Measurements from ENCODE around the gene MBD3L1.
A peak's percentile ranks its signal among the peaks of the same experiment; 100 is the strongest.

The MBD3L1 gene

DNA sequence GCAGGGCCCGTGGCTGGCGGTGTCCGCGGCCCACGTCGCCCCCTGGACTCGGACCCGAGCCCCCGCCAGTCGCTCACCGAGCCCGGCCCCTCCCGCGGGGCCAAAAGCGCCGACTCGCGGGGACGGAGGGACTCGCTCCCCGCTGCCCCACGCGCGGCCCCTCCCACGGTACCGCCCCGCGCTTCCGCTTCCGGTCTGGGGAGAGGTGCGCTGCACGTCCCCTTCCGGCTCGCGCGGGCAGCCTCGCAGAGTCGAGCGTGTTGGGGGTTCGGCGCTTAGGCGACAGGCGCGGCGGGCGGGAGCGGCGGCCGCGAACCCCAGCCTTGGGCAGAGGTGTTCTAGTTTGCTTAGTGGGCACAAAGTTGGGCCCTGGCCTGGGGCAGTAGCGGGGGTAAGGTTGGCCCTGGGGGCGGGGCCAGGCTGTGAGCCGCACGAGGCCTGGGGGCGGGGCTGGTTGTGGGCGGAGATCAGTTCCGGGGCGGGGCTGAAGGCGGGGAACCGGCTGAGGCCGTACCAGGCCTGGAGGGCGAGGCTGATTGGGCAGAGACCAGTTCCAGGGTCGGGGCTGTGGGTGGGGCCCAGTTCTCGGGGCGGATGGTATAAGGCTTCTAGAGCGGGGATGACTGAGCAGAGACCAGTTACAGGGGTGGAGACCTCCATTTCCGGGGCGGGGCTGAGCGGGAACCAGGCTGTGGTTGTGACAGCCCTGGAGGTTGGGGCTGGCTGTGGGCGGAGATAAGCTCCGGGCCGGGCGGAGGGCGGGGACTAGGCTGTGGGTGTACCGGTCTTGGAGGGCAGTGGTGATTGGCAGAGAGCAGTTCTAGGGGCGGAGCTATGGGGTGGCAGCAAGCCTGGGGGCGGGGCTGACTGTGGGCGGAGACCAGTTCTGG, at the start of gene MBD3L1, which contains the start of gene ZNF558:
Gene MBD3L1 (plus strand): TSS at position 246 of the 890 bp plus-strand sequence. CDS start 10,302 bp downstream, outside the sequence.
Gene ZNF558 (minus strand): TSS at position 173 of the 890 bp plus-strand sequence. CDS start 9,645 bp downstream, outside the sequence.
- DNase-seq = peak; percentile 98

DNA sequence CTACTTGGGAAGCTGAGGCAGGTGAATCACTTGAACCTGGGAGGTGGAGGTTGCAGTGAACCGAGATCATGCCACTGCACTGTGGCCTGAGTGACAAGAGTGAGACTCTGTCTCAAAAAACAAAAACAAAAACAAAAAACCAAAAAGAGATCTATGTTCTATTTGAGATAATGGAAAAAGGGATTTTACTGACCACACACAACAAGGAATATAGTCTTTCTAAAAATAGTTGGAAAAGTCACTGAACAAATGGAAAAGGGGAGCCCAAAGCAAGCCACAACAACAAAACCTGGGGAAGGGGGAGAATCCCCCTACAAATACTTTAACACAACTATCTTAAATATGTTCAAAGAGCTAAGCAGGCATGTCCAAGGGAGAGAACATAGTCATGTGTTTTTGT, 37.4 kb upstream of the MBD3L1 start:
- DNase-seq = no peak

DNA sequence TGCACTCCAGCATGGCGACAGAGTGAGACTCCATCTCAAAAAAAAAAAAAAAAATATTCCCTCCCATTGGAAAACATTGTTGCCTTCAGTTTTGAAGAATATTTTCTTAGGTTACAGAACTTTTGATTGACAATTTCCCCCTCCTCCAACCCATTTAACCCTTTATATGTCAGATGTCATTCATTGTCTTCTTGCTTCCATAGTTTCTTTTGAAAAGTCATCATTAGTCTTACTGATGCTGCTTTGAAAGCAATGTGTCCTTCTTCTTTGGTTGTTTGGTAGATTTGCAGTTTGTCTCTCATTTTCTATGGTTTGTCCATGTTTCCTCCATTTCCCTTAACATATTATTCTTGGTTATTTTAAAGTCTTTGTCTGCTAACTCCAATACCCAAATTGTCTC, 25.5 kb upstream of the MBD3L1 start:
- DNase-seq = no peak

DNA sequence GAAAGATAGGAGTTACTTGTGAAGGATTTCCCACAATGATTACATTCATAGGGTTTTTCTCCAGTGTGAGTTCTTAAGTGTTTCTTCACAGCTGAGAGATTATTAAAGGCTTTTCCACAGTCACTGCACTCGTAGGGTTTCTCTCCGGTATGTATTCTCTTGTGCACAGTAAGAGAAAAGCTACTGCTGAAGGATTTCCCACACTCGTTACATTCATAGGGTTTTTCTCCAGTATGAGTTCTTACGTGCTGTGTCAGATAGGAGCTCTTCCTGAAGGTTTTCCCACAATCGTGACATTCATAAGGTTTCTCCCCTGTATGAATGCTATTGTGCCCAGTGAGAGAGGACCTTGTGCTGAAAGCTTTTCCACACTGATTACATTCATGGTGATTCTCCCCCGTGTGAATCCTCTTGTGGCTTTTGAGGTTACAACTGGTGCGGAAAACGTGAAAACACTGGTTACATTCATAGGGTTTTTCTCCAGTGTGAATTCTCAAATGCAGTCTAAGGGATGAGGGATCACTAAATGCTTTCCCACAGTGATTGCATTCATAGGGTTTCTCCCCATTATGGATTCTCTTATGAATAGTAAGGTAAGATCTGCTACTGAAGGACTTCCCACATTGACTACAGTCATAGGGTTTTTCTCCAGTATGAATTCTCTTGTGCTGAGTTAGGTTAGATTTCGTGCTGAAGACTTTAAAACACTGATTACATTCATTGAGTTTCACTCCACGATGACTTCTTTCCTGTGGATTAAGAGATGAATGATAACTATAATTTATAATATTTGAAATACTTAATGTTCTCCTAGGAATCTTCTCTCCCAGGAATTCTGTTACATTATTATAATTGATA, 20.6 kb upstream of the MBD3L1 start:
- DNase-seq = no peak

DNA sequence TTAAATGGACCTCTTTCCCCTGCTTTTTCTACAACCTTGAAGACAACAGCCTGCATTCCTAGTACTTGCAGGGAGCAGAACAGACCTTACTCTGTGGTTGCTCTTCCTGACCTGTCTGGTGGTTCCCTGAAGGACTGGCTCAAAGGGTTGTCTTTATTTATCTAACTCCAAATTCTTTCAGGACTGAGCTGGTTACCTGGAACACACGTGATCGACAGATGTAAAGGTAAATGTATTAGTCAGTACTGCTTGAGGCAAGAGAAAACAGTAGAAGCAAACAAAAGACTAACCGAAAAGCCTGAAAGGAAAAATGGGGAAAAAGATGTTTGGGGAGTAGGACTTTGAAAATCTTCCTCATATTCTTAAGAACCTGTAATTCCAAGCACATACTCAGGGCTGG, 18.0 kb upstream of the MBD3L1 start:
- DNase-seq = no peak

DNA sequence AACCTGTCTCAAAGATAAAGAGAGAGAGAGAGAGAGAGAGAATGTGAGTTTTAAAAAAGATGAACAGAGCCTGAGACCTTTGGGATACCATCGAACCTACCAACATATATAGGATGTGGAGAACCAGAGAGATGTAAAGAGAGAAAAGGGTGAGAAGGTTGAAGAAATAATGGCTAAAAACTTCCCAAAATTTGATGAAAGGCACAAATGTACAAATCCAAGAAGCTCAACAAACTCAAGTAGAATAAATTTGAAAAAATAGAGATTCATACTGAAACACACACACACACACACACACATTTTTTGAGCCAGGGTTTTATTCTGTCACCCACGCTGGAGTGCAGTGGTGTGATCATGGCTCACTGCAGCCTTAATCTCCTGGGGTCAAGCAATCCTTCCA, 16.4 kb upstream of the MBD3L1 start:
- DNase-seq = no peak

DNA sequence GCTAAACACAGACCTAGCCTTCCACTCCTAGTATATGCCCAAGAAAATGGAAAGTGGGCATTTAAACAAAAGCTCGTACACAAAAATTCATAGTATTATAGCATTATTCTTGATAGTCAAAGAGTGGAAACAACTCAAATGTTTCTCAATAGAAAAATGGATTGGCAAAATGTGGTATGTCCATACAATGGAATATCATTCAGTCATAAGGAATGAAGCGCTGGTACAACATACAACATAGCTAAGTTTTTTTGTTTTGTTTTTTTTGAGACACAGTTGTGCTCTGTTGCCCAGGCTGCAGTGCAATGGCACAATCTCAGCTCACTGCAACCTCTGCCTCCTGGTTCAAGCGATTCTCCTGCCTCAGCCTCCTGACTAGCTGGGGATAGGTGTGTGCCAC, 11.9 kb upstream of the MBD3L1 start:
- no peak for DNase-seq

DNA sequence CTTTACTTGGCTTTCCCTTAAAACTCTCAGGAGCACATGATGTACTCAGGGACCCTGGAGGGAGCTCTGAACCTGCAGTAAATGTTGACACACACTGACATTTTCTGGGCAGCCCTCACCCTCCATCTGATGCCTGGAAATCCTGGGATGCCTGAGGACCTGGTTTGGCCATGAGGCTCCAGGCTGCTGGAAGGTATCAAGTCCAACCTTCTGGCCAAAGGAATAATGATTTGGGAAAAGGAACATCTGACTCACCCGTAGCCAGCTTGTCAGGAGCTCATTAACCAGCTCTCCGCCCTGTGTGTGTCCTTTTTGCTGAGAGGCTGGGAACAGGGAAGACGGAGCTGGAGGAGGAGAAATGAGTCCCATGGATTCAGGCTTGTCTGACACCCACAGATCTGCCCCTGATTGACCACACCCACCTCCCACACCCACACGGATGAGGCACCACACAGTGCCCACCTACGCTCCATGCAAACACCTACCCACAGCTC, 10.4 kb upstream of the MBD3L1 start:
- no peak for DNase-seq

DNA sequence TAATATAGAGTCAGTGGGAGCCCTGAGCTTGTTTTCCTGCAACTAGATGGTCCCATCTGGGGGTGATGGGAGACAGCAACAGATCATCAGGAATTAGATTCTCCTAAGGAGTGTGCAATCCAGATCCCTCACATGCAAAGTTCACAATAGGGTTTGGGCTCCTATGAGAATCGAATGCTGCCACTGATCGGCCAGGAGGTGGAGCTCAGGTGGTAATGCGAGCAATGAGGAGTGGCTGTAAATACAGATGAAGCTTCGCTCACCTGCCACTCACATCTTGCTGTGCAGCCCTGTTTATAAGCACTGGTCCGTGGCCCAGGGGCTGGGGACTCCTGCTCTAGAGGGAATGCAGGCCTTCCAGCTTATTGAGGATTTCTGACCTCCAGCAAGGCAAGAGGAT, 5.8 kb upstream of the MBD3L1 start:
- DNase-seq = peak; percentile 1

DNA sequence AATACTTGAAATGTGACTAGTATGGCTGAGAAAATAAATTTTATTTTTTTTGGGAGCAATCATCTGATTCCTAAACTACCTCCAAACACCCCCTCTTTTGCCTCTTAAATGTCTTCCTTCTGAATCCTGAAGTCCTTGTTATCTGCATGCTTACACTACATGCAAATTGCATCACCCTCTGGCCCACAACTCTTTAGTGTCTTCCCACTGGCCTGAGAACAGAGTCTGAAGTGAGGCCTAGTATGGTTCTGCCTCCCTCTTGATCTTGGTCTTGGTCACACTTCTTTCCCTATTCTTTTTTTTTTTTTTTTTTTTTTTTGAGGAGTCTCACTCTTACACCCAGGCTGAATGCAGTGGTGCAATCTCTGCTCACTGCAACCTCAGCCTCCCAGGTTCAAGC, 4.9 kb upstream of the MBD3L1 start:
- DNase-seq = no peak

DNA sequence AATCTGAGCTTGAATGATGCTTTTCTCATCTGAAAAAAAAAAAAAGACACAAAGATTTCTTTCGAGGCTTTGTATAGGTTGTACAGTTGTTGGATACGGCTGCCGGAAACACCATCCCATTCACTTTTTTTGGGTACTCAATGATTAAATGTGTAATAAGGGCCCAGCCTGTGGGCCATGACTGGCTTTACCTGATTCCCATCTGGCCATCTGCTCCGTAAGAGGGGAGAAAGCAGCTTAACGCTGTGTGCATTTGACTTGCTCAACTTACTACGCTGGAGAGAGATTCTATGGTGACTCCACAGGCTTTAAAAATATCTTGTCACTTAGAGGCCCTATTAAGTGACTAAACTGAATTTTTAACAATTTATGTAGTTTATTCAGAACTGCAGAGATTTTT, 804 bp upstream of the MBD3L1 start:
- DNase-seq = peak; percentile 78

DNA sequence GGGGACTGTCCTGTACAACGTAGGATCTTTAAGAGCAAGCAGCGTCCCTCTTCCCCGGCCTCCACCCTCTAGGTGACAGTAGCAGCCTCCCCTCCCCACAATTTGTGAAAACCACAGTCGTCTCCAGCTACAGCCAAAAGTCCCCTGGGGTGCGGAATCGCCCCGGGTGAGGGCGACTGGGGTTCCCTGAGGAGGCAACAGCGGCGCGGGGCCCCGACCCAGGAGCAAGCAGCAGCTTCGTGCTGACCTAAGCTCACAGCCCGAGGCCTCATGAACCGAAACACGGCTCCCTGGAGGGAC, 395 bp upstream of the MBD3L1 start:
- peak; percentile 64 for DNase-seq

DNA sequence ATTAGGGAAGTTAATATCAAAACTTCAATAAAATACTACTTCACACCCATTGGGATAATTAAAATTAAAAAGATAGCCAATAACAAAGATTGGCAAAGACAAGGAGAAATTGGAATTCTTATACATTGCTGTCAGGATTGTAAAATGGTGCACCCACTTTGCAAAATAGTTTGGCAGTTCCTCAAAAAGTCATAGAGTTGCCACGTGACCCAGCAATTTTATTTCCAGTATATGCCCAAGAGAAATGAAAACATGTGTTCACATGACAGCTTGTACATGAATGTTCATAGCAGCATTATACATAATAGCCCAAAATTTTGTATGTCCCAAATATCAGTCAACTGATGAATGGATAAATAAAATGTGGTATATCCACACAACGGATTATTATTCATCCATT, 3.3 kb downstream of the MBD3L1 start:
- no peak for DNase-seq

DNA sequence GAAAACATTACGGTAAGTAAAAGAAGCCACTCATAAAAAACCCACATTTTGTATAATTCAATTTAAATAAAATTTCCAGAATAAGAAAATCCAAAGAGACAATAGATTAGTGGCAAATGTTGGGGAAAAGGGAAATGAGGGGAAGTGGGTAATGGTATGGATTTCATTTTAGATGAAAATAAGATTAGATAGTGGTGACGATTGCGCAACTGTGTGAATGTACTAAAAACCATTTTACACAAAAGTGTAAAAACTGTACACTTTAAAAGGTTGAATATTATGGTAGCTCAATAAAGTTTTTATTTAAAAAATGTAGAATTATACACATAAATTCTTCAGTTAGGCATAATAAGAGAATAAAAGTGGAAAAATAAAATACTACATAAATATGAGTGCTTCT, 3.7 kb downstream of the MBD3L1 start:
- DNase-seq = no peak

DNA sequence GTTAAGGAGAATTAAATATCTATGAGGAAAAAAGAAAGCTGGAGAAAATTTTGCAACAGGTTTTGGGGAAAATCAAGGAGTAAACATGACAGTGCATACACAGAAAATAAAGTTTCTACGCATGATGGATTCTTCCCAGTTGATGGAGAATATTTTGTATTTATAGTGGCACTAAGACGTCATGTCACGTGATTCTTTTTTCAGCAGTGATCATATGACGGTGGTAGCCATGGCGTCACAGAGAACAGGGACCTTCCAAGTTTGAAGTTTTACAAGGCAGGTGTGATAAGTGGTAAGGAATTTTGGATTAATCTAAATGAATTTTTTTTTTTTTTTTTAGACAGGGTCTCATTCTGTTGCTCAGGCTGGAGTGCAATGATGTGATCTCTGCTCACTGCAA, 8.5 kb downstream of the MBD3L1 start:
- no peak for DNase-seq

DNA sequence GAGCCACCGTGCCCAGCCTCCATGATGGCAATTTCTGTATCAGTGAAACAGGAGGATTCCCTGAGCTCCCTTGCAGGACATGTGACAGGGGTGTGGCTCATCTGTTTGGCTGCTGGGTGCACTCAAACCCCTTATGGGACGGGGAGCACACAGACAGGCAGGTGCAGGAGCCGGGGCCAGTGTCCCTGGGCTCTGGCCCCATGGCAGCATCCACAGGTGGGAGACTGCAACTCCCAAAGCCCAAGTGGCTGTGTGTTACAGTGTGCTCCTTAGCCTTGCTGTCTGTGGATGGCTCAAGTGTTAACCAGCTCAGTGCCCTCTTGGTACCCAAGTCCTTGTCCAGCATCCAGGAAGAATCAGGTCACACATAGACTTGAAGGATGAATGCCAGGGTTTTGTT, 14.6 kb downstream of the MBD3L1 start:
- no peak for DNase-seq

DNA sequence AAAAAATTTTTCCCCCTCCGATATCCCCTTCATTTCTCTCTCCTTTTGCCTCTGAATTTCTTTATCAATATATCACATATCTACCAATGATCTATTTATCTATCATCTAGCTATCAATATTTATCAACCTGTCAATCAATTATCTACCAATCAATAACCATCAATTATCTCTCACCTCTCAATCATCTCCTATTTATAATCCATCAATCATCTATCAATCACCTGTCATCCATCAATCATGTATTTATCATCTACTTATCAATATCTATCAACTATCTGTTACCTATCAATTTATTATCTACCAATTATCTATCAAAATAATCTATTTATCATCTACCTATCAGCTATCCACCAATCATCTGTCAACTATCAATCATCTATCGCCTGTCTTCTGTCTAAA, 17.1 kb downstream of the MBD3L1 start:
- DNase-seq = no peak

DNA sequence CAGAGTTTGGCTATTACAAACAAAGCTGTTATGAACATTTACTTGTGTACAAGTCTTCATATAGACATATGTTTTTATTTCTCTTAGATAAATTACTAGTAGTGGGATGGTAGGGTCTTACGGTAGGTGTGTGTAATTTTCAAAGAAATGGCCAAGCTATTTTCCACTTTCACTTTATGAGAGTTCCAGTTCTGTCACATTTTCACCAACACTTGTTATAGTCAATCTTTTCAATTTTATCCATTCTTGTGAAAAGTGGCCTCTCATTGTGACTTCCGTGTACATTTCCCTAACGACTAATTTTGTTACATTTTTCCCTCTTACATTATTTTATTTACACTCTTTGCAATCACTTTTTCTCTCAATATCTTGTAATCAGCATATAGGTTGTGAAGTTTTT, 18.3 kb downstream of the MBD3L1 start:
- DNase-seq = no peak

DNA sequence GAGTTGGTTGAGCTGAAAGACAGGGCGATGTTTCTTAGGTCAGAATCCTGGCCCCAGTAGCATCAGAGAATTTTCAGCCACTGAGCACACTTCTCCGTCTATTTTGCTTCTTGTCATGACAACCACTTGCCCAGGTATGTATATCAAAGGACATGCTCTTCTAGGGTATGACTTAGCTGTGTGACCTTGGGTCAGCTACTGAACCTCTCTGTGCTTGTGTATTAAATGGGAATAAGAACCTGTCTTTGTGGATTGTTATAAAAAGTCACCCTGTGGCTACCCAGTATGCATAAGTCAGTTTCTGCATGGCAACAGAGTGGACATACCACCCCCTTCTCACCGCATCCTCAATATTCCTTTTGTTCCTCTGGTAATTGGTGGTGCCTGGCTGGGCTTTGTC, 26.1 kb downstream of the MBD3L1 start:
- no peak for DNase-seq

DNA sequence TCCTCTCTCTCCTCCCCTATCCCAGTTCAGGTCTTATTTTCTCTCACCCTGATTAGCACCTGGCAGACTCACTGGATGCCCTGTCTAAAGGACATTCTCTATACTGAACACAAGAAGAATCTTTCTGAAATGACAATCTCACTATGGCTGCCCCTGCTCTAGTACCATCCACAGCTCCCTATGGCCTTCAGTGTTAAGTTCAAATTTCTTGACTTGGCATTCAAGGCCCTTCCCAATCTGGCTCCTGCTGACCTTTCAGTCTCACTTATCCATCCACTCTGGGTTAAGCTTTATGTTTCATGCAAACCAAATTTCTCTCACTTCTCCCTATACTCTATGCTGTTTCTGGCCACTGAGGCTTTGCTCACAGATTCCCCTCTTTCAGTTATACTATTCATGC, 34.2 kb downstream of the MBD3L1 start:
- no peak for DNase-seq

DNA sequence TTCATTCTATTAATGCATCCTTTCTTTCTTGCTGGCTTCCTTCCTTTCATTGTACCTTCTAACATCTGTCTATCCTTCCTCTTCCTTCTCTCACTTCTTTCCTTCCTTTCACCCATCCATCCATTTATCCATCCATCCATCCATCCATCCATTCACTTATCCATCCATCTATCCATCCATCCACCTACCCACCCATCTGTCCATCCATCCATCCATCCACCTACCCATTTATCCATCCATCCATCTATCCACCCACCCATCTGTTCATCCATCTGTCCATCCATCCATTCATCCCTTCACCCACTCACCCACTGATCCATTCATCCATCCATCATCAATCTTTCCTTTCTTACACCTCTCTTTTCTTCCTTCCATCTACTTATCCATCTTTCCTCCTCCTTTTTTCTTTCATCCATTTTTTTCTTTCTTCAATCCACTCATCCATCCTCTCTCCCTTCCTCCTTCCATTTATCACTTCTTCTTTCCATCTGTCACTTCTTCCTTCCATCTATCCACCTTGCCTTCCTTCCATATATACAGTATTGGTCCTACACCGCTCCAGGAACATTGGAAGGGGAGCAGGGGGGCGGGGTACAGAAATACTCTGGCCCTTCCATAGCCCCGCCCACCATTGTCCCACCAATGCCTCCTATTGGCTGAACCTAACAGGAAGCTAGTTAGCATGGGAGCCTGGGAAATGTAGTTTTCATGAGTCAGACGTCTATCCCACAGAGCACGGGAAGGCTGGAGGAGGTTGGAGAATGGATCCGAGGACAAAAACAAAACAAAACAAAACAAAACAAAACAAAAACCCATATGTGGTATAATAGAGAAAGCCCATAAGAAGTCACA, 45.9 kb downstream of the MBD3L1 start:
- DNase-seq = peak; percentile 78

DNA sequence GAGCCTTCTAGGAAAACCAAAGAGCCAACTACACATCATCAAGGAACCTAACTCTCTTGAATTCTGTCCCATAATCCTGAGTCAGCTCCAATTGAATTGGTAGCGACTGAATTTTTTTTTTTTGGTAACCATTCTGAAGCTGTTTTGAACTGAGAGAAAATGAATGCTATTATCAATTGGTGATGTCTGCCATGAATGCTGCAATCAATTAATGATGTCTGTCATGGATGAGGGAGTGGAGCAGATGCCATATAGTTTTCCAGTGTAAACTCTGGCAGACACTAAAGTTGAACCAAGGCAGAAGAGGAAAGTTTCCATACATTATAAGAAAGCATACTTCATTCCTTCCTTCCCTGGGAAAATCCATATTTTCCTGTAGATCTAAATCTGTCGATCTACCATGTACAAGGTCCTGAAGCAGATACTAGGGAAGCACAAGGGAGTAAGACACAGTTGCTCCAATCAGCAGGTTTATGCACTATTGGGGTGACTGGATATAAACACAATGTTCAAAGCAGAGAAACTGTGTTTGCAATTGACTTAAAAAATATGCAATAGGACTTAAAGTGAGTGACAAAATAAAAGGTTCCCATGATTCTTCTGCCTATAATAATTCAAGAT, 48.8 kb downstream of the MBD3L1 start:
- no peak for DNase-seq

DNA sequence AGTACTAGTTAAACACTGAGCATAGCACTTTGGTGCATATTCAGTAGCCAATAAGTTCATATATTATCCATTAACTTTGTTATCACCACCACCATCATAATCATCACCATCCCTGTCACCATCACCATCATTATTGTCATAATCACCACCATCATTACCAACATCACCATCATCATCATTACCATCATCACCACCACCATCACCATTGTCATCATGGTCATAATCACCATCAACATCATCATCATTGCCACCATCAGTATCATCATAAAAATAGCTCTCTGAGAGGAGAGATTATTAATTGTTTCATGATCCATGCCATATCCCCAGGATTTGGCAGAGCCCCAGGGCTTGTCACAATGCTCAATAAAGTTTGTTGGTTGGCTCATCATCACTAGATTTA, 49.3 kb downstream of the MBD3L1 start:
- no peak for DNase-seq
